Upper lobe of right lung (tissue), 1 donor: Measurements from ENCODE around the gene SLC4A5. TPM values are rescaled to one million over a fixed set of nuclear protein-coding genes. Genes with fewer than 3 reads are reported as not detected.

Experiments
- ATAC-seq: fragments of 200-7000 bp; cut with Tn5 transposase; one replicate; pipeline ENCODE4 v1.9.1; 2020; ENCODE audit warnings: mild to moderate bottlenecking, moderate library complexity
- DNase-seq: peaks from one replicate; pipeline ENCODE4 v3.0.0-alpha.2; 2020
- H3K27ac ChIP-seq: fragments of 200-600 bp; one replicate; pipeline ENCODE4 v1.8.0; 2022
- H3K27me3 ChIP-seq: fragments of 200-600 bp; one replicate; pipeline ENCODE4 v1.8.0; 2022; ENCODE audit warnings: mild to moderate bottlenecking
- H3K36me3 ChIP-seq: fragments of 200-600 bp; one replicate; pipeline ENCODE4 v1.8.0; 2022
- H3K4me1 ChIP-seq: fragments of 200-600 bp; one replicate; pipeline ENCODE4 v1.8.0; 2022
- H3K4me3 ChIP-seq: fragments of 200-600 bp; one replicate; pipeline ENCODE4 v1.8.0; 2022; ENCODE audit warnings: mild to moderate bottlenecking
- H3K9me3 ChIP-seq: fragments of 200-600 bp; one replicate; pipeline ENCODE4 v1.8.0; 2022
- CTCF ChIP-seq: fragments of 200-600 bp; IDR thresholded peaks from one replicate; pipeline ENCODE4 v1.8.0; 2022; ENCODE audit warnings: antibody characterized with exemption
- intact Hi-C: fragments of 100-400 bp; cut with DNase I; formaldehyde crosslinking; loops from one replicate; pipeline ENCODE4 v1.11.0; 2022
- total RNA-seq: library from RNA; stranded (reverse); fragmentation: NEBNext Ultra II Directional; extraction: Animal tissue kit (Norgen Biotek cat#: 25700); gene quantifications from one replicate; pipeline ENCODE4 v1.2.1, GENCODE V29; 2021
- donor health status: DM: no; HTN: yes; CAD: no; lungs with severe emphysema.

The SLC4A5 gene
- total RNA-seq, 1 donor from 2014 or later, result 3.2 TPM

- ATAC-seq (no peak), DNase-seq (no peak)
- no peaks in the 10 kb centered on the region for H3K36me3 ChIP-seq
- no peaks in the 10 kb centered on the region for H3K27me3 ChIP-seq
- H3K27ac ChIP-seq, result no peak overlapping the region
- H3K4me1 ChIP-seq, result no peaks in the 10 kb centered on the region
- H3K4me3 ChIP-seq, result no peak overlapping the region
- H3K9me3 ChIP-seq, result no peaks in the 10 kb centered on the region
- intact Hi-C loops, result no loop called here
- TF ChIP-seq CTCF, result no peak
These were observed 84.0 kb downstream of the SLC4A5 start for GRCh38 chr2:74259191-74259590.

- ATAC-seq, result no peak
- Histone ChIP-seq H3K36me3 (no peaks in the 10 kb centered on the region), H3K27me3 (no peaks in the 10 kb centered on the region), H3K4me1 (no peaks in the 10 kb centered on the region), H3K27ac (no peak overlapping the region), H3K9me3 (no peaks in the 10 kb centered on the region), H3K4me3 (no peak overlapping the region)
- TF ChIP-seq CTCF, result no peak
- DNase-seq, result no peak
- intact Hi-C loops, result no loop called here
These were observed 87.5 kb downstream of the SLC4A5 start for GRCh38 chr2:74255660-74256213.

GRCh38 chr2:74253971-74254310, 89.3 kb downstream of the SLC4A5 start:
- no peak for DNase-seq

GRCh38 chr2:74253306-74253970, 89.8 kb downstream of the SLC4A5 start:
- Histone ChIP-seq H3K27ac (no peak overlapping the region), H3K4me1 (no peaks in the 10 kb centered on the region), H3K27me3 (no peaks in the 10 kb centered on the region), H3K4me3 (no peak overlapping the region), H3K9me3 (no peaks in the 10 kb centered on the region), H3K36me3 (no peaks in the 10 kb centered on the region)
- TF ChIP-seq CTCF, result no peak
- DNase-seq, result no peak
- ATAC-seq, result no peak
- intact Hi-C loops, result no loop called here

More at GRCh38 chr2:74253971-74254310, 89.3 kb downstream of the SLC4A5 start:
- Histone ChIP-seq H3K4me1 (no peaks in the 10 kb centered on the region), H3K4me3 (no peak overlapping the region), H3K36me3 (no peaks in the 10 kb centered on the region), H3K9me3 (no peaks in the 10 kb centered on the region), H3K27ac (no peak overlapping the region), H3K27me3 (no peaks in the 10 kb centered on the region)
- intact Hi-C loops, result no loop called here
- ATAC-seq, result no peak
- no peak for TF ChIP-seq CTCF

GRCh38 chr2:74252862-74253261, 90.4 kb downstream of the SLC4A5 start:
- Histone ChIP-seq H3K4me3 (no peak overlapping the region), H3K27me3 (no peaks in the 10 kb centered on the region), H3K36me3 (no peaks in the 10 kb centered on the region), H3K27ac (no peak overlapping the region), H3K9me3 (no peaks in the 10 kb centered on the region), H3K4me1 (no peaks in the 10 kb centered on the region)
- no peak for DNase-seq
- no peak for ATAC-seq
- intact Hi-C loops, result no loop called here
- no peak for TF ChIP-seq CTCF
